ENCODE measurements around the gene WWOX.

The WWOX gene

GRCh38 chr16:78976212-78976611 is 876.8 kb downstream of the WWOX start:
- DNase-seq, result peak; percentile 80 to 94

GRCh38 chr16:78980825-78981224 is 881.4 kb downstream of the WWOX start:
- no peak for DNase-seq

- no peak for DNase-seq
Measured at GRCh38 chr16:78982096-78982744, 882.8 kb downstream of the WWOX start.

GRCh38 chr16:78984324-78984723 is 884.9 kb downstream of the WWOX start:
- no peak for DNase-seq

- peak; percentile 23 to 64 for DNase-seq
Measured at GRCh38 chr16:78984887-78985464, 885.5 kb downstream of the WWOX start.

- DNase-seq, result no peak
Measured at GRCh38 chr16:78985716-78986605, 886.5 kb downstream of the WWOX start.

GRCh38 chr16:78987666-78988065 is 888.2 kb downstream of the WWOX start:
- no peak for DNase-seq

GRCh38 chr16:78988361-78988969 is 889.0 kb downstream of the WWOX start:
- peak; percentile 24 to 32 for DNase-seq

- DNase-seq, result no peak
Measured at GRCh38 chr16:78990309-78990701, 890.9 kb downstream of the WWOX start.

GRCh38 chr16:78992001-78992400 is 892.5 kb downstream of the WWOX start:
- no peak for DNase-seq

GRCh38 chr16:78993346-78993745 is 893.9 kb downstream of the WWOX start:
- no peak for DNase-seq

- DNase-seq, result no peak
Measured at GRCh38 chr16:78994135-78994745, 894.8 kb downstream of the WWOX start.

GRCh38 chr16:78995441-78995840 is 896.0 kb downstream of the WWOX start:
- no peak for DNase-seq

- no peak for DNase-seq
Measured at GRCh38 chr16:78996790-78997189, 897.3 kb downstream of the WWOX start.

- peak; percentile 25 to 34 for DNase-seq
Measured at GRCh38 chr16:78998879-78999278, 899.4 kb downstream of the WWOX start.

- DNase-seq, result peak; percentile 39 to 63
Measured at GRCh38 chr16:79001156-79001967, 901.9 kb downstream of the WWOX start.

GRCh38 chr16:79003026-79003609 is 903.7 kb downstream of the WWOX start:
- no peak for DNase-seq

GRCh38 chr16:79004309-79004708 is 904.9 kb downstream of the WWOX start:
- no peak for DNase-seq

- peak; percentile 78 to 83 for DNase-seq
Measured at GRCh38 chr16:79005096-79005495, 905.6 kb downstream of the WWOX start.

- DNase-seq, result no peak
Measured at GRCh38 chr16:79006206-79006605, 906.8 kb downstream of the WWOX start.

GRCh38 chr16:79006765-79007164 is 907.3 kb downstream of the WWOX start:
- peak; percentile 93 to 97 for DNase-seq
